Right kidney (tissue), 1 donor: ENCODE results near the gene STARD13.
"Not testable (repeated sequence)": the region's sequence is repeated elsewhere in the genome, so short reads cannot be mapped to it uniquely, and the experiment has no call there.

Experiments
- DNase-seq: peaks from one replicate; pipeline ENCODE4 v3.0.0-alpha.2; 2016

STARD13 gene

DNA sequence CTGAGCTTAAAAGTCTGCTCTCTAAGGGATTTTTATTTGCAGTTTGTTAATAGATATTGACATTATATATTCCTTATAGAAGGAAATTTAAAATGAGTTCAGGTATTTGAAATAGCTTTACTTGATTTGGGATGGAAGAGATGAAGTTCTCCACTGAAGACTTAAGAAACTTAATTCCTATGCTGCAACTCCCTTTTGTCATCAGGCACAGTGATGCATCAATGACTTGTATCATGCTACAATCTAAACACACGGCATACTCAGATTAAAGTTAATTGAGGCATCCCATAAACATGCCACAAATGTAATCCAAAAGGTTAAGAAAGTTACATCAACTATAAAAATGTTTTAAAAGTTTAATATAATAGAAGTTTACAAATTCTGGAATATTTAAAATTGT, 109.0 kb downstream of the STARD13 start:
- DNase-seq: no peak

DNA sequence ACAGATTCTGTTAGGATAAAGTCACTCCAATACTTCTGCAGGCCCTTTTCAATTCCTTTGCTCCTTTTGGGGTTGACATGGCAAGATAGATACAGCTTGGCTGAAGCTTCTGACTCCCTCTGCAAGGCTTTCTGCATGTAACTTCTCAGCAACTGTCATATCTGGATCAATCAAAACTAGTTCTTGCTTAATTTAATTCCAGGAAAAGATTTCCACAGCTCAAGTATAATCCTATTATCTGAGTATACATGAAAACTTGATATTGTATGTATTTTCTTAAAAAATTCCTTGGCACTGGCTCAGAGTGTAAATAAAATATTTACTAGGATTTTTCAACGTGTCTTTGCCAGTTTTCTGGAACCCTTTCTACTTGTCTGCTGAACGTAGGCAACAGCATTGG, 109.6 kb downstream of the STARD13 start:
- DNase-seq: no peak

DNA sequence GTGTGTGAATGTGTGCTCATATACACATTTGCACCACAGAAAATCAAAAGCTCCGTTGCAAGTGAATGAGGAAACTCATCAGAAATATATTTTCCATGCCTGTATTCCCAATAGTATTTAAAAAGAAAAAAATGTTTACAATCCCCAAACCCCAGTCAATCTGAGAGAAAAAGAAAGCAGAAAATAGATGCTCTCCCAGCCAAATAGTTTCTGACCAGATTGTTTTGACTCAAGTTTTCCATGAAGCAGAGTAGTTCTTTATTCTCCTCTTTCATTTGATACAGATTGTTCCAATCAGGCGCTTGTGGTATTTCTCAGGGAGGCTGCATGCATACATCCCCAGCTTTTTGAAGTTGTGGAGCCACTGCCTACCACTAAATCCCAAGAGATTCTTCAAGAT, 110.6 kb downstream of the STARD13 start:
- DNase-seq: no peak

DNA sequence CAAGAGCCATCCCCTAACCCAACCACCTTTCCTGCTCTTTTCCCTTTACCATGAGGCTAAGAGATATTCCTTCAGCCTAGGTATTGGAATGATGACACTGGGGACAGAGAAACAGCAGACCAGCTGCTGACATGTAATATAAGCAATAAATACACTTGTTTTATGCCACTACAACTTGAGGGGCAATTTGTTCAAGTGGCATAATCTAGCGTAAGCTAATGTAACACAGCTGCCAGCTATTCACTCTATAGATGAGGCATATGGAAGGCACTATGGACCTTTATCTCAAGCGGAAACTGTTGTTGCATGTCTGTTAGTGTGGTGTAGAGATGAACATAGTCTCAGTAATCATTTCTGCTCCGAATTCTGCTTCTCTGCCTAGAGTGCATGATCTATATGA, 111.1 kb downstream of the STARD13 start:
- DNase-seq: no peak

DNA sequence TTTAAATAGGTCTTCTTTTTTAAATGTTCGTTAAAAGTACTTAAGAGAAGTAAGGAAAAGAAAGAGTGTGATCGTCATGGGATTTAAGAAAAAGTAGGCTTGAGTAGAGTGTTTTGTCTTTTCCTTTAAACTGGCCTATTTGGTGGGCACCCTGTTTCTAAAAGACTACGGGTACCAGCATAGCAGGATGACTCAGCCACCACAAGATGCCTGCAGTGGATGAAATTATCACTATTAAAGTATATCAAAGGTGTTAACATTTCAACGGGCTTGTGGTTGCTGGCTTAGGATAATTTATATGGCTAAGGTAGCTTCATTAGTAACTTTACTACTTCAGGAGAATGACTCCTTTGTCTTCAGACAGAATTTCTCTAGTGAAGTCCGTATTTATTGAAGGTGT, 112.6 kb downstream of the STARD13 start:
- no peak for DNase-seq

DNA sequence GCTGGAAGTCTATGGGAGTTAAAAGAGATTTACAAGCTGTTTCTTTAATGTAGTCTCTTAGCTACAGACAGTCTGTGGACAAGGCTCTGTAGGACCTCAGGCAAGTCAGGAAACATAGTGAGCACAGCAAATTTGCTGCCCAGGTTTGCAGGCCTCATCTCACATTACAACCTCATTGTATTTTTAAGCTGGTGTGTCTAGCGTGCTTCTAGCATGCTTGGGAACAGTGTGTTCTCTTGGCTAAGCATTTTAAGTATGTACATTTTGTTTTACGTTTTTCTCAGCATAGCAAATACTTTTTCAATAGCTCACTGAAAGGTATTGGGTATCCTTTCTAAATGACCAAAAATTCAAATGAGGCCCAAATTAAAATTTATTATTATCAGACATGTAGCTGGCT, 113.2 kb downstream of the STARD13 start:
- no peak for DNase-seq

DNA sequence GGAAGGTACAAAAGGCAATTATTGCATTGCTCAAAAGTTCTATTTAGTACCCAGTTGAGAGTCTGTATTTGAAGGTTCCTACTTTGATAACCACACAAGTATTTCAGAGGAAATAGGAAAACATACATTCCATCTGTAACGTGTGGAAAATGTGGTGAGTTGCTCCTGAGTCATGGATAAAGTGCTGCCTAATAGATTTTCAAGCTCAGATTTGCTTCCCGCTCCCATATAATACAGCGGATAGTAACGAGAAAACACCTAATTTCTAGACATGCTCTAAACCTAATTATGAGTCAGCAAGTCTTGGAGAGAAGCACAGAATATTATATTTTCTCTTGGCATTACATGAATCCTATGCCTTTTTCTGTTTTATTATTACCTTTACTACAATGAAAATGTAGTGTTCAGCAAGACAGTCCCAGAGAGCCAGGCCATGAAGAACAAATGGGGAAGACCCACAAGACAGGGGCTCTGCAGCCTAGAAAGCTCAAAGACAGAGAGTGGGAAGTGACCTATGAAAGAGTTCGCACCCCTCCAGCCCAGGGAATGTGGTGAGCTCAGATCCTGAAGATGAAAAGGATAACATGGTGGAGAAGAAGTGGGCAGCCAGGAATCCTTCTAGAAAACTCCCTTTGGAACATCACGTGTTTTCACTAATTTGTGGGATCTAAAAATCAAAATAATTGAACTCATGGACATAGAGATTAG, 116.1 kb downstream of the STARD13 start:
- DNase-seq: no peak

DNA sequence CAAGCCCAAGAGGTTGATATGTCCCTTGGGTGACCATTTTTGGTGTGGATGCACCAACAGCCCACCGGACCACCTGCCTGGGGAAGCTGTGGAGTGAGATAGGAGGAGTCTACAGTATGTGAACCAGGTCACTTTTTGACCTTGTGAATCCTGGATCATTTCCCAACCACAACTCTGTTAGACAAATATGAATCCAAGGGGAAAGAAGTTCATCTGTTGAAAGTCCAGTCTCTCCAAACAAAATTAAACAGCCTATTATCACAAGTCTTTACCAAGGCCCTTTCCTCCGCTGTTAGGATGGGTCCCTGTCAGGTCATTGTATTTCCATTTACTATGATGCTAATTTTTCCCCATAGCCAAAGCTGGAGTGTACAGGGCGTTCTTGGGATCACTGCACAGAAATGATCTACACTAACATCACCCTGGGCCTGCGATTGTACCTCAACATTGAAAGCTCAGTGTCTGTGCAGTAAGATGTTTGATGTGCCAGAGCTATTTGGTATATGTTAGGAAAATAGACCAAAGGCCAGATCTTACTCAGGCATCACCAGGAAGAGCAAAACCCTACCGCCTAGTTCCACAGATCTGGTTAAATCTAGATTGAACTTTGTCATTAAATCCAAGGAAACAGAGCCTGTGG, 117.1 kb downstream of the STARD13 start:
- no peak for DNase-seq

DNA sequence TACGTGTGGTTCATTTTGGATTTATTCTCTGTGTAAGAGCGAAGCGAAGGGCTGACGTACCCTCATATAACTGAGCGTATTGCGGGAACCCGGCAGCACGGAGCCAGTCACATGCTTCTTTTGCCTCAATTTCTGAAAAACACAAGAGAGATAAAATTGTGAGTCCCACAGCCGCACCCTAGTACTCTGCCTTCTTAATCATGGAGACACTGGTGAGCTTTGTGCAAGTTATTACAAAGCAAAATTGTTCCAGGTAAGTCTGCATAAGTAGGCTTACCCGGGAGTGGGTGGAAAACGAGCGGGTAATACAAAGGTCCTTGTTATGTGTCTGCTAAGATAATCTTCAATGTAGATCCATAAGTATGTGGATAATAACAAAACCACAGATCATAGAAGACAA, 118.1 kb downstream of the STARD13 start:
- DNase-seq: no peak

DNA sequence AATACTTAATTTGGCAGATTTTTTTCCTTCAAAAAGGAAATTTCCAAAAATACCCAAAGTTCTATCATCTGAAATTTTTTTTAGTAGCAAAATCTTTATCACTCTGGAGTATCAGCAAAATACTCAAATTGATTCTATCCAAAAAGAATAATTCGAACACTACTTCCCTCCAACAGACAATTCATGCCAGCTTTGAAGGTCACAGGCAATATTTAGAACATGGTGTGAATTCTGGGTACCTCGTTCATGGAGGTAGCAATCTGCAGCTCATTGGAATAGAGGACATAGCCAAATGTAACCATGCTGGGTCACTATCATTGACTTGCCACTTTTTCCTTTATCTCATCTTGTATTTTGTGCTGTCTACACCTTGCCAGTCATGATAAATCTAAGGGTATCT, 119.8 kb downstream of the STARD13 start:
- DNase-seq: no peak

DNA sequence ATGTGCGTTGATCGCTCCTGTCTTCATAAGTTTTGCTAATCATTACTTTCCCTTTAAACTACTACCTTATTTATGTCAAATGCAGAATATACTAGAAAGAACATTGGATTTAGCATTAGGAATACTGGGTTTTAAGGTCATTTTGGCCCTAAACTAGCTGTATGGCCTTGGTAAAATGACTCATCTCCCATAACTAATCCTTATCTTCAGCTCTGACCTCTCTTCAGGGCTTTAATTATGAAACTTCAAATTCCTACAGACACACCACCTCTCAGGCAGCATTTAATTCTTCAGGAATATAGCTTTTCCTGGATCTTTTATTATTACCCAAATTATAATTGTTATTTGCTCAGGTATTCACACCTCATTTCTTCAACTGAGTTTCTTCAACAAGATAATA, 121.2 kb downstream of the STARD13 start:
- no peak for DNase-seq

DNA sequence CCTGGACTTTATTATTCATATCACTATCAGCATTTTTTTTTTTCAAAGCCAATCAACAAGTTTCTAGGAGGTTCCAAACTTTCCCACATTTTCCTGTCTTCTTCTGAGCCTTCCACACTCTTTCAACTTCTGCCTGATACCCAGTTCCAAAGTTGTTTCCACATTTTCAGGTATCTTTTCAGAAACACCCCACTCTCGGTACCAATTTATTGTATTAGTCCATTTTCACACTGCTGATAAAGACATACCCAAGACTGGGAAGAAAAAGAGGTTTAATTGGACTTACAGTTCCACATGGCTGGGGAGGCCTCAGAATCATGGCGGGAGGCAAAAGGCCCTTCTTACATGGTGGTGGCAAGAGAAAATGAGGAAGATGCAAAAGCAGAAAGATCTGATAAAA, 122.8 kb downstream of the STARD13 start:
- not testable (repeated sequence) for DNase-seq

DNA sequence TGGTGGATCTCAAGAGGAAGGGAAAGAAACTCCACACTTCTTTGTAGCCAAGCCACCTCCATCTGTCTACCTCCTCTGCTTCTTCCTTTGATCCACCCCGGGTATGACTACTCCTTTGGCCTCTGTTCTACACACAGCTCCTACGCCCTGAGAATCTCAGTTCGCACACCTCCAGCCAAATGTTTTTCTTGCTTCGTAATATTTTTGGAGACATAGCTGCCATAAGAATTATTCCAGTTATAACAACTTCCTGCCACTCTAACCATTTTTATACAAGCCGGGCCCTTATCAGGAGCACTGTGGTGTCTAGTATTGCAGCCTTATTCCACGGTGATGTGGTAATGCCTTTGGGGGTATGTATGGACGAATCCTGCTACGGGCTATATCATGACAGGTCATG, 126.7 kb downstream of the STARD13 start:
- DNase-seq: no peak

DNA sequence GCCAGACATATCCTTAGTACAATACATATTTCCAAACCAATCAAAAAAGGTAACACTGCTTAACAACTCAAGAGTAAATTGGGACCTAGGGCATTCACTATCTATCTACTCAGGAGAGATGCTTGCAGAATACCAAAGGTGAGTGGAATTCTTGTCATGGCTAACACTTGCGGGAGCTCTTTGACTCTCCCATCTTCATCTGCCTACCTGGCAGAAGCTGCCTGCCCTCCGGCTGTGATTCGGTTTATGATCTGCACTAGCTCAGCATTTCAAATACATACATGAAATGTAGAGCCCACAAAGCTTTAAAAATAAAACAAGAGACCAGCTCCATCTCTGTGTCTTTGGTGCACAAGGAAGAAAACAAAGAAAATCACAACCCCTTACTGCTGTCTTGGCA, 127.3 kb downstream of the STARD13 start:
- no peak for DNase-seq

DNA sequence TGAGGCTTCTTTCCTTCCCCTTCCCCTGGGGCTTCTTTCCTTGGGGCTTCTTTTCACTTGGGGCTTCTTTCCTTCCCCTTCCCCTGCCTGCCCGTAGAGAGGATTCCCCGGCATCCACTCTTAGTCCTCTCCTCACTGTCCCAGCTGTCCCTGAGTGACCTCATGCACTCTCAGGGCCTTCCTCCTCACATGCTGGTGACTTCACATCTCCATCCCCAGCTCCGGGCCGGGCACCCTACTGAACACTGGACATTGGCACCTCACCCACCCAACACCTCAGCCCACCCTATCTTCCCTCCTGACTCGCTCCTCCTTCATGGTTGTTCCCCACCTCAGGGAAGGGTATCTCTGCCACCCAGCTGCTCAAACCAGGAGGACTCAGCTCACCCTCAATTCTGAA, 130.6 kb downstream of the STARD13 start:
- DNase-seq: no peak

DNA sequence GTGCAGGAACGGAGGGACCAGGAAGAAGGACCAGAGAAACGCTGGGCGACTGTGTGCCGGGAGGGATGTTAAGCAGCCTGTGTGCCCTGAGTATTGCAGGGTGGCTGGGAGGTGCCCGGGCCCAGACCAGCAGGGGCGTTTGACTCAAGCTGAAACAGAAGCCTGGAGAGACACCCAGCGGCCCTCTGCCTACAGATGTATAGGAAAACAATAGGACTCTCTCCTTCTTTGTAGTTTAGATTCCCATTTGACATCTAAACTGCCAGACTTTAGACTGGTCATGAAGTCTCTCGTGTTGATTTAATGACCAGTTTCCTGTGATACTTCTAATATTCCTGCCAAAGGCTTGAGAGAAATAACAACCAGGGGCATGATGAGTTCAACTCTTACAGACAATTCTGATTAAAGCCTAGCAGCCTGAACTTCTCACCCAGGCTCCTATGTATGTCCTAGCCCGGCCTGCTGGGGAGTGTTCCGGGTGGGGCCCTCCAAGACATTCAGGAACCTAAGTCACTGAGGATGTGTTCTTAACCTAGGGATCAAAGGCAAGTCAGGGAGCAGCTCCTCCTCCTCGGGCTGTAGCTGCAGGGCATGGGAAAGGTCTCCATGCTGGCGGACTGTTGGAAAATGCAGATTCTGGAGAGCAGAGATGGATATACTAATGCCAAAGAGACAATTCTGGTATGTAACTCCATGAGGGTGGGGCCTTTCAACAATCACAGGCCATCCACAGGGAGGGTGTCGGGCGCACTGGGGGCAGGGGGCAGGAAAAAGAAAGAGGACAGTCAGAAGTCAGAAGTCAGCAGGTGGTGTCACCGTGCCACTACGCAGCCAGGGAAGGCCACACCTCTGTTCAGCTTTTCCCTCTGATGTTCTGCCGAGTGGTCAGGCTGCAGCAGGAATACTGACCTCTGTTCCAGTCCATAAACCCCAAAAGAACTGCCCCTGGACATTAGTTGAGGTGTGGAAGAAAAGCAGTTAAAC, 131.8 kb downstream of the STARD13 start:
- peak; percentile 61 for DNase-seq

DNA sequence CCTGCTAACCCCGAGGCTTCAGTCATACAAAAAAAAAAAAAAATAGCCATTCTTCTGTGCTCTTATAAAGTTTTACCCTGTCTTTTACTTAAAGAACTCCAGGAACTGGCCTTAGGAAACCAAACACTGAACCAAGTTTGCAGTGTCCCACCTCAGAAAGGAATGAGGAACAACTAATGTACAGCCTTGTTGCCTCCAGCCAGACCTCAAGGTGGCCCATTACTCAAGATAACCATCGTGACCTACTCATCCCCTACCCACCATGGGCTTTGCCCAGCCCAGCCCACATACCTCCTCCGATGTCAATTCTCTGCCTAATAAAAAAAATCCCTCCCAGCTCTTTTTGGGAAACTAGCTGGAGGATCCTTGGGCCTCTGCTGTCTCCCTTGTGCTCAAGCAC, 133.2 kb downstream of the STARD13 start:
- no peak for DNase-seq

DNA sequence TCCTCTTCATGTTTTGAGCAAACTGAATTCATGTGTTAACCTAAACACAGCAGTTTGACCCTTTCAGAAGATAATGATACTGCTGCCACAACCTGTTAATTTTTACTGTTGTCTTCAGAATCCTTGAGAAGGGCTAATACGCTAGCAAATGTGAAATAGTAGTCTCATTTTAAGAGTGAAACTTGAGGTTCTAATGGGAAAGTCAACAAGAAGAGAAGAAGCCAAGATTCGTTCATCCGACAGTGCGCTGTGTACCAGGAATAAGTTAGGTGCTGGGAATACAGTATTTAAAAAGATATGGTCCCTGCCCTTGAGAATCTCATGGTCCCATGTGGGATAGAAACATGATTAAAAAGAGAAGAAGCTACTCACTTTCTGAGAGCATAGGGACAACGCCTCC, 134.9 kb downstream of the STARD13 start:
- no peak for DNase-seq

DNA sequence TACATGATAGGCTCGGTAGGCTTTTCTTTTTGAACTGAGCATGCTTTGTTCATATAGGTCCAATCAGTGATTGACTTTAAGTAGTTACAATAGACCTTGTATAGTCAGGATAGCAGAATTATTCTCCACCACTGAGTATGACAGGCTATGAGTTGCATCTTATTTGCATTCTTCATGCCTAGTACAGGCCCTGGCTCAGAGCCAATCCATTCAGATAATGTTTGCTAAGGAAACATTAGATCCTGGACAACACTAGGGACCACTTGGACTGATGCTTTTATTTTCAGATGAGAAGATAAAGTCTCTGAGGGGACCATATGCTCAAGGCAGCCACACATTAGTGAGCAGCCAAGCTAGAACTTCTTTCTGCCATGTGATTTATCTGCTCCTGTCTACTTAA, 135.4 kb downstream of the STARD13 start:
- no peak for DNase-seq

DNA sequence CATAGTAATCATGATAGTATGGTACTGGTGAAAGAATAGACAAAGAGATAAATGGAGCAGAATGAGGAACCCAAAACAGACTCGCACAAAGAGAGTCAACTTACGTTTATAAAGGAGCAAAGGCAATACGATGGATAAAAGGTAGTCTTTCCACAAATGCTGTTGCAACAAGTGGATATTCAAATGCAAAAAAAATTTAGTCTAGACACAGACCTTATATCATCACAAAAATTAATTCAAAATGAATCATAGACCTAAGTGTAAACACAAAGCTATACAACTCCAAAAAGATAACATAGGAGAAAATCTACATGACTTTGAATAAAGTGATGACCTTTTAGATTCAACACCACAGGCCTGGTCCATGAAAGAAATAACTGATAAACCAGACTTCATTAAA, 137.7 kb downstream of the STARD13 start:
- no peak for DNase-seq

DNA sequence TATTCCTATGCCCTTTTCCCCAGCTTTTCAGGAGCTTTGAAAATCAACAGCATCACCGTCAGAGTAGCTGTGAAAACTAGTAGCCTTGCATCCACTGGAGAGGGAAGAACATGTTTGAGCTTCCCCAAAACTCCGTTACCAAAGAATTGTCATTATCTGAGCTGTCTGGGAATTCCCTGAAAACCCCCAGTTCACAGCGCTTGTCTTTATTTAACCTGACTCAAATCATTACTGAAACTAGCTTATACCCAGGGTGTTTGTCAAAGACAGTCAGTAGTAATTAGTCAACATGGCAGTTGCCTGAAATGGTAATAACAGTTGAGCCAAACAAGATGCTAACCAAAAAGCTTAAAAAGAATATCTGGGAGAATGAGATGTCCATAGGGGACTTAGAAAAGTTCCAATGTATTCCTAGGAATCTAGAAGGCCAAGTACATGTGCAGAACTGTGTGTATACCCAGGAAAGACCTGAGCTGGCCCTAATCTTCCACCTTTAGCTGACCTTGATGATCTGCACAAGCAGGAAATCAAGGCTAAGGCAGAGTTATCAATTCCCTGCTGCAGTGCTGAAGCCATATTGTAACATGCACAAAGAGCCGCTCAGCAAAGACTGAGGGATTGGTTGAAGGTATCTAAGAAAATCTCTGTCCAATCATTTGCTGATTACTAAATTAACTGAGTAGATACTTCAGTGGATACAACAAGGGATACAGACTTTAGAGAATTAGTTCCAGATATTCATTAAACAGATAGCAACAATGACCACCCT, 138.5 kb downstream of the STARD13 start:
- DNase-seq: no peak

DNA sequence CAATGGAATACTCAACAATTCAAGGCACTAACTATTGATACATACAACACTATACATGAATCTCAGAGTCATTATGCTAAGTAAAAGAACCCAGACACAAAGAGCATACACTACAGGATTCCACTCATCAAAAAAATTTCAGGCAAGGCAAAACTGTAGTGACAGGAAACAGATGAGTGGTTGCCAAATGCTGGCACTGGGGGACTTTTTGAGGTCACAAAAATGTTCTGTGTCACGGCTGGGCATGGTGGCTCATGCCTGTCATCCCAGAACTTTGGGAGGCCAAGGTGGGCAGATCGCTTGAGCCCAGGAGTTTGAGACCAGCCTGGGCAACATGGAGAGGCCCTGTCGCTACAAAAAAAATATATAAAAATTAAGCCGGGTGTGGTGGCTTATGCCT, 139.9 kb downstream of the STARD13 start:
- no peak for DNase-seq
